ENCODE measurements around the gene ILF3.

DNA sequence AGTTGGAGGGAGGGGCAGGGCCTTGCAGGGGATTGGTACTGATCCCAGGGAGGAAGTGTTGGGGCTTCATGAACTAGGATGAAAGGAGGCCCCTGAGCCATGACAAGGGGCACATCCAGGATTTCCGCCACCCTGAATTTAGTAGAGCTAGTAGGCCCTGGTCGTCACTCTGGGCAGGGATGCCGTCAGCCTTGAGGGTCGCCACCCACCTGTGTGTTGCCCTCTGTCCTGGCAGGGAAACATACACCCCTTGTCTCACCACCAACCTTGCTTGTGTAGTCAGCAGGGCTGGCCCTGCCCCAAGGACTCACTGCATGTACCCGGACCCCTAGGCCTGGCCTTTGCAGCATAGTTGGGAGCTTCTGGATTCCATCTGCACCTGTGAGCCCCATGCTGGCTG is 37.7 kb downstream of the ILF3 start:
- no peak for TF ChIP-seq RAD21 (IDR thresholded peaks at IDR 0.05; ENCODE audit: low read depth)
- no peak for TF ChIP-seq POLR2A (IDR thresholded peaks at IDR 0.05; ENCODE audit: borderline replicate concordance, extremely low read depth, insufficient read depth, insufficient read length)
- TF ChIP-seq, protein P1, sequence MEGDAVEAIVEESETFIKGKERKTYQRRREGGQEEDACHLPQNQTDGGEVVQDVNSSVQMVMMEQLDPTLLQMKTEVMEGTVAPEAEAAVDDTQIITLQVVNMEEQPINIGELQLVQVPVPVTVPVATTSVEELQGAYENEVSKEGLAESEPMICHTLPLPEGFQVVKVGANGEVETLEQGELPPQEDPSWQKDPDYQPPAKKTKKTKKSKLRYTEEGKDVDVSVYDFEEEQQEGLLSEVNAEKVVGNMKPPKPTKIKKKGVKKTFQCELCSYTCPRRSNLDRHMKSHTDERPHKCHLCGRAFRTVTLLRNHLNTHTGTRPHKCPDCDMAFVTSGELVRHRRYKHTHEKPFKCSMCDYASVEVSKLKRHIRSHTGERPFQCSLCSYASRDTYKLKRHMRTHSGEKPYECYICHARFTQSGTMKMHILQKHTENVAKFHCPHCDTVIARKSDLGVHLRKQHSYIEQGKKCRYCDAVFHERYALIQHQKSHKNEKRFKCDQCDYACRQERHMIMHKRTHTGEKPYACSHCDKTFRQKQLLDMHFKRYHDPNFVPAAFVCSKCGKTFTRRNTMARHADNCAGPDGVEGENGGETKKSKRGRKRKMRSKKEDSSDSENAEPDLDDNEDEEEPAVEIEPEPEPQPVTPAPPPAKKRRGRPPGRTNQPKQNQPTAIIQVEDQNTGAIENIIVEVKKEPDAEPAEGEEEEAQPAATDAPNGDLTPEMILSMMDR (IDR thresholded peaks at IDR 0.05 in 2 of 3, conservative IDR thresholded peaks at IDR 0.05 in 1 of 3; ENCODE audit: borderline replicate concordance in 1 of 3, insufficient read depth in 1 of 3, low read depth in 2 of 3, low read length in 2 of 3): no peak
- TF ChIP-seq EZH2phosphoT487 (IDR thresholded peaks at IDR 0.05; ENCODE audit: borderline replicate concordance): no peak
- no peak for TF ChIP-seq SIN3A (IDR thresholded peaks at IDR 0.05; ENCODE audit: low read depth)
- TF ChIP-seq ZNF274 (IDR thresholded peaks at IDR 0.05; ENCODE audit: low read depth, low read length): no peak
- TF ChIP-seq, protein P2, sequence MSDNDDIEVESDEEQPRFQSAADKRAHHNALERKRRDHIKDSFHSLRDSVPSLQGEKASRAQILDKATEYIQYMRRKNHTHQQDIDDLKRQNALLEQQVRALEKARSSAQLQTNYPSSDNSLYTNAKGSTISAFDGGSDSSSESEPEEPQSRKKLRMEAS (IDR thresholded peaks at IDR 0.05): no peak
